Muscle layer of colon (tissue), 2 donors: ENCODE data around the gene TSPAN9.

Experiments used
- H3K27ac ChIP-seq: one replicate; pipeline ENCODE4 v1.7.0; 2013; ENCODE audit warnings: low read depth, mild to moderate bottlenecking, low read length, moderate library complexity
- H3K27me3 ChIP-seq, 2 donors: one replicate each; pipeline ENCODE4 v1.7.0; 2013; ENCODE audit warnings: low read length in 2 of 2, mild to moderate bottlenecking in 2 of 2; ENCODE audit not compliant: insufficient read depth in 2 of 2, control insufficient read depth in 1 of 2
- H3K36me3 ChIP-seq: one replicate; pipeline ENCODE4 v1.7.0; 2013; ENCODE audit warnings: mild to moderate bottlenecking, low read length; ENCODE audit not compliant: insufficient read depth
- H3K4me1 ChIP-seq: one replicate; pipeline ENCODE4 v1.7.0; 2013; ENCODE audit warnings: mild to moderate bottlenecking, low read length; ENCODE audit not compliant: insufficient read depth
- H3K4me3 ChIP-seq, 2 donors: one replicate each; pipeline ENCODE4 v1.7.0; 2013; ENCODE audit warnings: low read length in 2 of 2, low read depth in 1 of 2, mild to moderate bottlenecking in 1 of 2, moderate library complexity in 1 of 2
- H3K9ac ChIP-seq: one replicate; pipeline ENCODE4 v1.7.0; 2013; ENCODE audit warnings: low read length
- H3K9me3 ChIP-seq: one replicate; pipeline ENCODE4 v1.7.0; 2013; ENCODE audit warnings: mild to moderate bottlenecking, low read length
- donor health status: abdominal sarcoma.
- donor health status: Adenocarcinoma of cecum.

The TSPAN9 gene

GRCh38 chr12:3046441-3047200 lies 30.6 kb upstream of the TSPAN9 start:
- H3K9me3 ChIP-seq, result no peaks in the 10 kb centered on the region
- H3K4me3 ChIP-seq, result no peak overlapping the region
- H3K4me1 ChIP-seq, result no peaks in the 10 kb centered on the region
- H3K9ac ChIP-seq, result no peak overlapping the region
- no peak overlapping the region for H3K27ac ChIP-seq
- H3K27me3 ChIP-seq, result no peaks in the 10 kb centered on the region
- H3K36me3 ChIP-seq, result no peaks in the 10 kb centered on the region

GRCh38 chr12:3047961-3048360 lies 29.2 kb upstream of the TSPAN9 start:
- Histone ChIP-seq H3K4me3 (no peak overlapping the region), H3K36me3 (no peaks in the 10 kb centered on the region), H3K27me3 (no peaks in the 10 kb centered on the region), H3K27ac (no peak overlapping the region), H3K9ac (no peak overlapping the region), H3K9me3 (no peaks in the 10 kb centered on the region), H3K4me1 (no peaks in the 10 kb centered on the region)

- no peaks in the 10 kb centered on the region for H3K9me3 ChIP-seq
- H3K27me3 ChIP-seq, result no peaks in the 10 kb centered on the region
- H3K27ac ChIP-seq, result no peak overlapping the region
- no peak overlapping the region for H3K4me3 ChIP-seq
- H3K9ac ChIP-seq, result no peak overlapping the region
- H3K36me3 ChIP-seq, result no peaks in the 10 kb centered on the region
- no peaks in the 10 kb centered on the region for H3K4me1 ChIP-seq
Measured at GRCh38 chr12:3048540-3048939, 28.6 kb upstream of the TSPAN9 start.

GRCh38 chr12:3049176-3049575 lies 28.0 kb upstream of the TSPAN9 start:
- Histone ChIP-seq H3K4me3 (no peak overlapping the region), H3K9me3 (no peaks in the 10 kb centered on the region), H3K9ac (no peak overlapping the region), H3K36me3 (no peaks in the 10 kb centered on the region), H3K27me3 (no peaks in the 10 kb centered on the region), H3K27ac (no peak overlapping the region), H3K4me1 (no peaks in the 10 kb centered on the region)

- no peak overlapping the region for H3K4me3 ChIP-seq
- H3K27ac ChIP-seq, result no peak overlapping the region
- no peak overlapping the region for H3K9ac ChIP-seq
- no peaks in the 10 kb centered on the region for H3K9me3 ChIP-seq
- no peaks in the 10 kb centered on the region for H3K27me3 ChIP-seq
- H3K4me1 ChIP-seq, result no peaks in the 10 kb centered on the region
- no peaks in the 10 kb centered on the region for H3K36me3 ChIP-seq
Measured at GRCh38 chr12:3049611-3050249, 27.4 kb upstream of the TSPAN9 start.

GRCh38 chr12:3054374-3054773 lies 22.8 kb upstream of the TSPAN9 start:
- Histone ChIP-seq H3K27ac (no peak overlapping the region), H3K9me3 (no peaks in the 10 kb centered on the region), H3K36me3 (no peaks in the 10 kb centered on the region), H3K4me3 (no peak overlapping the region), H3K4me1 (peaks cover 15% of the 10 kb centered on the region), H3K27me3 (no peaks in the 10 kb centered on the region), H3K9ac (no peak overlapping the region)

- Histone ChIP-seq H3K4me3 (no peak overlapping the region), H3K9ac (no peak overlapping the region), H3K4me1 (peaks cover 15% of the 10 kb centered on the region), H3K9me3 (no peaks in the 10 kb centered on the region), H3K36me3 (no peaks in the 10 kb centered on the region), H3K27ac (peak overlapping the region; percentile 28), H3K27me3 (no peaks in the 10 kb centered on the region)
Measured at GRCh38 chr12:3055026-3055703, 22.0 kb upstream of the TSPAN9 start.

- Histone ChIP-seq H3K9ac (no peak overlapping the region), H3K4me1 (peaks cover 15% of the 10 kb centered on the region), H3K36me3 (no peaks in the 10 kb centered on the region), H3K27ac (peak overlapping the region; percentile 28), H3K27me3 (no peaks in the 10 kb centered on the region), H3K9me3 (no peaks in the 10 kb centered on the region), H3K4me3 (no peak overlapping the region)
Measured at GRCh38 chr12:3055704-3056467, 21.3 kb upstream of the TSPAN9 start.

- H3K4me1 ChIP-seq, result peaks cover 11% of the 10 kb centered on the region
- no peaks in the 10 kb centered on the region for H3K36me3 ChIP-seq
- H3K9me3 ChIP-seq, result no peaks in the 10 kb centered on the region
- no peaks in the 10 kb centered on the region for H3K27me3 ChIP-seq
- no peak overlapping the region for H3K4me3 ChIP-seq
- H3K27ac ChIP-seq, result no peak overlapping the region
- no peak overlapping the region for H3K9ac ChIP-seq
Measured at GRCh38 chr12:3061059-3061458, 16.1 kb upstream of the TSPAN9 start.

- Histone ChIP-seq H3K4me3 (no peak overlapping the region), H3K4me1 (peaks cover 7% of the 10 kb centered on the region), H3K27ac (no peak overlapping the region), H3K9me3 (no peaks in the 10 kb centered on the region), H3K27me3 (no peaks in the 10 kb centered on the region), H3K36me3 (no peaks in the 10 kb centered on the region), H3K9ac (no peak overlapping the region)
Measured at GRCh38 chr12:3061501-3062215, 15.5 kb upstream of the TSPAN9 start.

- no peak overlapping the region for H3K4me3 ChIP-seq
- H3K4me1 ChIP-seq, result peaks cover 18% of the 10 kb centered on the region
- no peaks in the 10 kb centered on the region for H3K36me3 ChIP-seq
- H3K9me3 ChIP-seq, result no peaks in the 10 kb centered on the region
- H3K27ac ChIP-seq, result no peak overlapping the region
- H3K27me3 ChIP-seq, result no peaks in the 10 kb centered on the region
- no peak overlapping the region for H3K9ac ChIP-seq
Measured at GRCh38 chr12:3065300-3065699, 11.9 kb upstream of the TSPAN9 start.
